HT1080 (cell line): ENCODE measurements around the gene OR13F1. TPM values are rescaled to one million over a fixed set of nuclear protein-coding genes. Genes with fewer than 3 reads are reported as not detected.
"Not testable (repeated sequence)": the region's sequence is repeated elsewhere in the genome, so short reads cannot be mapped to it uniquely, and the experiment has no call there.

ENCODE experiments used
- DNase-seq: peaks from one replicate; pipeline ENCODE4 v3.0.0-alpha.2; 2015; ENCODE audit warnings: low read depth
- polyA plus RNA-seq, 2 experiments: library from polyadenylated mRNA; depleted of rRNA; stranded (reverse); fragments of >200 nt; gene quantifications; 2 replicates each; pipeline ENCODE4 v1.2.3, GENCODE V29; 2015
- total RNA-seq: library from RNA; depleted of rRNA; stranded (reverse); fragments of >200 nt; shearing (Covaris generic); gene quantifications from 2 replicates; pipeline ENCODE4 v1.2.3, GENCODE V29; 2014; rRNA removed

OR13F1 gene, protein sequence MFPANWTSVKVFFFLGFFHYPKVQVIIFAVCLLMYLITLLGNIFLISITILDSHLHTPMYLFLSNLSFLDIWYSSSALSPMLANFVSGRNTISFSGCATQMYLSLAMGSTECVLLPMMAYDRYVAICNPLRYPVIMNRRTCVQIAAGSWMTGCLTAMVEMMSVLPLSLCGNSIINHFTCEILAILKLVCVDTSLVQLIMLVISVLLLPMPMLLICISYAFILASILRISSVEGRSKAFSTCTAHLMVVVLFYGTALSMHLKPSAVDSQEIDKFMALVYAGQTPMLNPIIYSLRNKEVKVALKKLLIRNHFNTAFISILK
- total RNA-seq: not detected in 2 replicates
- not detected in 2 replicates for polyA plus RNA-seq (2015; cell fraction: cytosol; rRNA removed)
- polyA plus RNA-seq (2015; cell fraction: nucleus; rRNA removed): not detected in 2 replicates

DNA sequence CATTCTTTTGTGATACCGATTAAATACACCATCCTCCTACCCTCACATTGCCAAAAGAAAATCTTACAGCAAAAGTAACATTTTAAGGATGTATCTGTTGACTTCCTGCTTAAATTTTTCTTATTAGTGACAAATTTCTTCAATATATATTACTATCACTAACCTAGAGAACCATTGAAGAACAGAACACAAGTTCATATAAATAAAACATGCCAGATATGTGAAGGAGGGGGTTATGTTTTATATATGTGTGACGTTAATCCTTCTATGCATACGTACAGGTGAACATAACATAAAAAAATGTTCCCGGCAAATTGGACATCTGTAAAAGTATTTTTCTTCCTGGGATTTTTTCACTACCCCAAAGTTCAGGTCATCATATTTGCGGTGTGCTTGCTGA lies at the start of gene OR13F1:
TSS of gene OR13F1 (plus strand) at position 301 of the 400 bp plus-strand sequence. CDS start at position 301, 0 bp downstream.
- DNase-seq: no peak

DNA sequence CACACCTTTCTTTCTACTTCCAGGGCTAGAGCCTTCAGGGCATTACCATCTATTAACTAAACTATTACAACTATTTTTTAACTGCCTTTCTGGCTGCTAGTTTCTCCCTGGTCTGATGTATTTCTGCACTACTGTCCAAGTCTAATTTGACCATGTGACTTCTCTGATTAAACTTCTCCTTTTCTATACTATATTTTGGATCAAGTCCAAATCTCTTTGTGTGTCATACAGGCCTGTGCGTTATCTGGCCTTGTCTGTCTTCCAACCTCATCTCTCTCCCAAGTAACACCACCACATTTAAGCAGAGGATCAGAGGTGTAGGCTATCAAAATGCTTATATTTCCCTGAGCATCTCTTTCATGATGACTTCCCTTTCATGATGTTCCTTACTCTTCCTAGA lies 47.2 kb upstream of the OR13F1 start:
- DNase-seq: no peak

DNA sequence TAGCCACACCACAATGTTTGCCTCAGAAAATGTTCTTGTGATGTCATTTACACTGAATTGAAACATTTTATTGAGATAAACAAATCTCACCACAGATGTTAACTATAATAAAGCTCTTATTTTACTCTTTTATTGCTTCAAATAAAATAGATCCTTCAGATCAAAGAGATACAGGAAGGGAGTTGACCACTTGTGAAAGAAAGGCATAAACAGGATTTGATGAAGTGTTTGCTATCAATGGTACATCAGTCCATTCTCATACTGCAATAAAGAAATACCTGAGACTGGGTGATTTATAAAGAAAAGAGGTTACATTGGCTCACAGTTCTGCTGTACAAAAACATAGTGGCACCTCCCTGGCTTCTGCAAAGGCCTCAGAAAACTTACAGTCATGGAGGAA lies 40.2 kb upstream of the OR13F1 start:
- DNase-seq: no peak

DNA sequence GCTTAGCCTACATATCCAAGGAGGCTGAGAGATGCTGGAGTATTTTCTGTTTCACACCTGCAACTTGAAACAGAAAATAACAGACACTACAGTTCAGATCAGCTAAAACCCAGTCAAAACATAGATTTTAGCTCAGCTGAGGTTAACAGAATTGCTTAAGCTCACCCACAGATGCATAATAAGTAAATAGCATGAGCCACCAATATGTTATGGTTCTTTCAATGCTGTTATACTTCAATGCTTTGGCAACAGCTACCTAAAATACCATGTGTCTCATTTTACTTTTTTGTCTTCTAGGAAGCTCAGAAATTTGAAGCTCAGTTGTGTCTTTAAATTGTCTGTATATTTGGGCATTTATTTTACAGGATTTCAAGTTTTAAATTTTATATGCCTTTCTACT lies 35.8 kb upstream of the OR13F1 start:
- no peak for DNase-seq

DNA sequence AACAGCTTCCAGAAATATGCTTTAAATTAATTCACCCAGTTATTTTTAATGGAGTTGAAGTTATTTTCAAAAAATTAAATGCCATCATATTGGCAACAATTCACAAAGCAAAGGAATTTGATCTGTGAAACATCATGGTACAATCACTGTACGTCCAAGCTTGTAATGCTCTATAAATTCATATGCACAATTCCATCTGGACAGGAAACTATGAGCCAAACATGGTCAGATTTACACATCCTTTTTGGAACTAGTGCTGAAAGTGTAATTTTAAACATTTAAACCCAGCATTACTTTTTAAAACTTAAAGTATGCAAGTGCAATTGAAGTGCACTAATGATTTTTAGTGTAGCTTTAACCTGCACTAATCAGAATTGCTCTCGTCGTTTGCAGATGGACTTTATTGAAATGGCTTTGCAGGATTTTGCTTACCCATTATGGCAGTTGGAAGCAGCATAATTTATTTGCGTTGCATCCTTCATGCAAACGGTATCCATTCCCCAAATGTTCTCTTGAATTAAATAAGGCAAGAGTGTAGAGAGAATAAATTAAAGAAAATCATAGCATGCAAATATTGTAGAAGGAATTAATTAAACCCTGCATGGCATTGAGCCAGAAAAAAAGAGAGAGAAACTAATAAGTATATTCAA lies 21.0 kb upstream of the OR13F1 start:
- no peak for DNase-seq

DNA sequence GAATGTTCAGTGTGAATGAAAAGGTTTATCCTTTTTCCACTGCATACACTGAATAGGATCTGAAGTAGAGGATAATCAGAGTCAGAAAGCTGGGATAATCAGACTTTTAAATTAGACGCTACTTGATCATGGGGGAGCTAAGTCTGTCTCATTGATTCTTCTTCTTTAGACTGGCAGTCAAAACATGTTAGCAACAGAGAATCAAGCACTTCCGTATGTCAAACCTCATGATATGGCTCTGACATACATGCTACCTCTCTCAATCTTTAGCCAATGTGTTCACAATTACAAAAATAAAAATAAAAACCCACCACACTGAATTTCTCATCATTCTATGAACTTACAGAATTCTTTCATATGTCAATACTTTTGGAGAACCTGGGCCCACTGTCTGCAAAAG lies 19.0 kb upstream of the OR13F1 start:
- DNase-seq: no peak

DNA sequence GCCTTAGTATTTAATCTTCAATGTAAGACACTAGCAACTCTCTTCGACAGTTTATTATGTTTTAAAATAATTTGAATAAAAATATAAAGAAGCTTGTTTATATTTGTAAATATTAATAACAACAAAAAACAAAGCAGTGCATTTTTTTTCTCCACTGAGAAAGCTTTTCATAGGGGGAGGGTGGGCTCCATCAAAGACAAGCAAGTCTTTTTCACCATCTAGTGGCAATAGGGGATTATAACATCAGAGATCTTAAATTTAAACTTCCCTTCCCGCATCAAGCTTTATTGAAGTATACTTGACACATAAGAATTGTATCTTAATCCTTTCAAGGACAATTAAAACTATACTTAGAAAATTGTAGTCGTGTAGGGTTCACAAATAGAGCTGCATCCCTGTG lies 9.3 kb upstream of the OR13F1 start:
- DNase-seq: peak; percentile 32

DNA sequence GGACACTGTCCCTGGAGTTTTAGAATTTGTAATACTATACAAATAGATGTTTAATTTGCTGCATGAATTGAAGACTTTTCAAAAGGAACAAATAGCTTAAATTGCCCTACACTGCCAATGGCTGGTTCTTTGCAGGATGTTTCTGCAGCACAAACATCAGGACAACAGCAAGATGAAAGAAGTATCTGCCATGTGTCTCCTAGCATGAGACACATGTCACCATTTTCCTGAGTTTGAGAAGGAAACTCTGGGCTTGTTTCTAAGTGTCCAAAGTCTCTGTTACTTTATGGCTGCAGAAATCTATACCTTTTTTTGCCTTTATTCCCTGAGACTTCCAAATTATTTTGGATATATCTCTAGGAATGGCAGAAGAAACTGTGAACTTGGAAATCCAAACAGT lies 623 bp upstream of the OR13F1 start:
- no peak for DNase-seq

DNA sequence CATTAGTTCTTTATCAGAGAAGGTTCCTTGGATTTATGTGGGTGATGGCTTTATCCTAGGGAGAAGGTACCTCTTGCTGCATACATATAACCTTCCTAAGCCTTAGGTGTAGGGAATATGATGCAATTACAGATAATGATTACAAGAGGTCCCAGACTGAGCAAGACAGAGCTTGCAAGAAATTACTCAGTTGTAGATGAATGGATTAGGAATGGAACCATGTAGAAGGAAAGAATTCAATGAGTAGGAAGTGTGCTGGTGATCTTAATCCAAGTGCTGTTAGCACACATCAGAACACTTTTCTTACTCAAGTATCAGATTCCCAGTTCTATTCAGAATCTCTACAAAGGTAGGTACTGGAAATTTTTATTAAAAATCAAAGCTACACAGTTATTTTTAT lies 2.5 kb downstream of the OR13F1 start:
- DNase-seq: no peak

DNA sequence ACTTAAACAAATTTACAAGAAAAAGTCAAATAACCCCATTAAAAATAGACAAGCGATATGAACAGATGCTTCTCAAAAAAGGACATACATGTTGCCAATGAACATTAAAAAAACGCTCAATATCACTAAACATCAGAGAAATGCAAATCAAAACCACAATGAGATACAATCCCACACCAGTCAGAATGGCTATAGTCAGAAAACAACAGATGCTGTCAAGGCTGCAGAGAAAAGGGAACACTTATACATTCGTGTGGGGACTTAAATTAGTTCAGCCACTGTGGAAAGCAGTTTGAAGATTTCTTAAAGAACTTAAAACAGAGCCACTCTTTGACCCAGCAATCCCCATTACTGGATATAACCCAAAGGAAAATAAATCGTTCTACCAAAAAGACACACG lies 10.8 kb downstream of the OR13F1 start:
- no peak for DNase-seq

DNA sequence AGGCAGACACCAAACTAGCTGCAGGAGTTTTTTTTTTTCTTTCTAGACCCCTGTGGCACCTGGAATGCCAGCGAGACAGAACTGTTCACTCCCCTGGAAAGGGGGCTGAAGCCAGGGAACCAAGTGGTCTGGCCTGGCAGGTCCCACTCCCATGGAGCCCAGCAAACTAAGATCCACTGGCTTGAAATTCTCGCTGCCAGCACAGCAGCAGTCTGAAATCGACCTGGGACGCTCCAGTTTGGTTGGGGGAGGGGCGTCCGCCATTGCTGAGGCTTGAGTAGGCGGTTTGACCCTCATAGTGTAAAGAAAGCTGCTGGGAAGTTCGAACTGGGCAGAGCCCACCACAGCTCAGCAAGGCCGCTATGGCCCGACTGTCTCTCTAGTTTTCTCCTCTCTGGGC lies 16.2 kb downstream of the OR13F1 start:
- not testable (repeated sequence) for DNase-seq

DNA sequence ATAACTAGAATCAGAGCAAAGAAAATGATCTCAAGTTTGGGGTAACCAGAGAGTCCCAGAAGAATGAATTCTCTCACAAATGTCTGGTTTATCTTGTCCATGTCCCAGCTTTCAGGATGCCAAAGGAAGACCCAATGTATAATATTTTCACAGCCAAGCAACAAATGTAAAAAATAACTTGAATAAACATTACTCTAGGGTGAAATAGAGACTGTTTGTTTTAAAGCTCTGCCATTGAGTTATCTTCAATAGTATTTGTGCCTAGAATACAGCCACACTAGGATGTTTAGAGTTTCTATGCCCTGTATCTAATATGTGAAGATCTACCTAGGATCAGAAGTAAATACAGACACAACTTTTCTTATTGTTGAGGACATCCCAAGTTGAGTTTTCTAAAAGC lies 23.0 kb downstream of the OR13F1 start, which contains the start of gene OR13C4:
TSS of gene OR13C4 (minus strand) at position 101 of the 400 bp plus-strand sequence. CDS start at position 101, 0 bp downstream.
- DNase-seq: no peak

DNA sequence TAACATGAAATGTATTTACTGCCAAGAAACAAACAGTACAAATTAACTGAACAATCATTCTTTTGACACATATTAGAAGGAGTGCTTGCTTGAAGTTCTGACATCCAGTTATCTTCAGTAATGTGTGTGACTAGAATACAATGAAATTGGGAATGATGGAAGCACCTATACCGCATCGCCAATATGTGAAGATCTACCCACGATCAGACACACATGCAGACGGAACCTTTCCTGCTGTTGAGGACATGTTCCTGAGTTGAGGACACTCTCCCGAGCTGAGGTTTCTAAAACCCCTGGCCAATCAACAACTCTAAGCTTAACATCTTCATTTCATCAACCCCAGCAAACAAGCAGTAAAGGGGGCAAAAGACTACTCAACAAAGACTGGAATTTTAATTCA lies 32.7 kb downstream of the OR13F1 start, which contains the start of gene OR13C3:
TSS of gene OR13C3 (minus strand) at position 101 of the 400 bp plus-strand sequence. CDS start 133 bp downstream, outside the sequence.
- no peak for DNase-seq

DNA sequence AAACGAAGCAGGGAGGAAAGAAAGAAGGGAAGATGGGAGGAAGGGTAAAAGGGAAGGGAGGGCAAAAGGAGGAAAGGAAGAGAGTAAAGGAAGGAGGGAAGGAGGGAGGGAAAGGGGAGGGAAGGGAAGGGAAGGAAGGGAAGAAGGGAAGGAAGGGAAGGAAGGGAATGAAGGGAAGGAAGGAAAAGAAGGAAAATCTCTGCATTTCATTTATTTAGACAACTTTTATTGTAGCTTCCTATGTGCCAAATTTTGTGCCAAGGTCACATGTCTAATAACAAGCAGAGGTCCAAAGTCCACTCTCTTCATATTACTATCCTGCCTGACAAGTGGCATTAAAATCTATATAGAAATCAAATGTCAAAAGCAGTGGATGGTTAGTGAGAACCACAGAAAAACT lies 35.2 kb downstream of the OR13F1 start:
- DNase-seq: no peak

DNA sequence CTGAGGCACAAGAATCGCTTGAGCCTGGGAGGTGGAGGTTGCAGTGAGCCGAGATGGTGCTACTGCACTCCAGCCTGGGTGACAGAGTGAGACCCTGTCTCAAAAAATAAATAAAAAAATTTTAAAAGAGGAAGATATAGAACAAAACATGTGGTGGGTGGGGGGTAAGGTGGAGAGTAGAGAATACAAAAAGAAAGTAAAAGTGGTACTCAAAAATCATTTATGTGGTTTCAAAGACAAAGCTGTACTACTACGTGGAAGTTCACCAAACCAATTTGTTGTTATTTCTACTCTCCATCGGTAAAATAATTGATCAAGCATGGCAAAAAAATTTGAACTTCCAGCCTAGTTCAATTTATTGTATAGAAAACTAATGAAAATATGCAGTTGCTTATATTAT lies 40.6 kb downstream of the OR13F1 start:
- DNase-seq: no peak

DNA sequence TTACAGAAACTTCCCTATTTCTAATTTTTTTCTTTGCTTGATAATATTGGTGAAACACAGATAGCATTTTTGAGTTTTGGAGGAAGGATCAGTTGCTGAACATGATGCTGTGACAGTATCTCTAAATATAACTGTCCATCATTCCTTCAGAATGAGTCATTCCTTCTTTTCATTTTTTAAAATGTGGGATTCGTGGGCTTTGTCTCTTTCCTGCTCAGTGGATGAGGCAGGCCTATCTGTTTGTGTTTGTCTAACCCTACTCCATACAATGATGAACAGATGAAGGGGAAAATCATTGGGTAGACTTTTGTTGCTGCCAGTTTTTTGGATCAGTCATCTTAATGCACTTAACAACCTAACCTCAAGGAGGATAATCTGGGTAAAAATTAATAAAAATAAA lies 49.2 kb downstream of the OR13F1 start:
- DNase-seq: peak; percentile 69

Other genes starting within 250 kb of the OR13F1 start
- gene OR13C4, start 22.9 kb downstream of the OR13F1 start, total RNA-seq: not detected in 2 replicates
- gene OR13C3, start 32.6 kb downstream of the OR13F1 start, total RNA-seq: not detected in 2 replicates
- not detected in 2 replicates for gene OR13C8, start 64.9 kb downstream of the OR13F1 start, total RNA-seq
- not detected in 2 replicates for gene OR13C5, start 95.2 kb downstream of the OR13F1 start, total RNA-seq
- gene OR13C2, start 101.4 kb downstream of the OR13F1 start, total RNA-seq: not detected in 2 replicates
- gene OR13C9, start 113.9 kb downstream of the OR13F1 start, total RNA-seq: not detected in 2 replicates
- not detected in 2 replicates for gene OR13D1, start 190.3 kb downstream of the OR13F1 start, total RNA-seq
- 20.7 and 22.6 TPM in 2 replicates for gene NIPSNAP3A, start 243.4 kb downstream of the OR13F1 start, total RNA-seq